Memory B cell (primary cell): ENCODE results near the gene ANO3.

Source experiments
- ATAC-seq: fragments of 150-1000 bp; cut with Tn5 transposase; 2 replicates; pipeline ENCODE4 v1.10.0; 2021; ENCODE audit warnings: low read depth, mild to moderate bottlenecking, moderate library complexity
- DNase-seq, 2 donors: peaks; one replicate each; pipeline ENCODE4 v3.0.0; 2022; ENCODE audit warnings: low spot score in 2 of 2
- H3K27ac Mint-ChIP-seq: one replicate; pipeline ENCODE4 v1.8.0; 2022; ENCODE audit warnings: mild to moderate bottlenecking, moderate library complexity, mixed read lengths
- H3K27me3 Mint-ChIP-seq: one replicate; pipeline ENCODE4 v1.8.0; 2022; ENCODE audit warnings: mixed read lengths
- H3K36me3 Mint-ChIP-seq: one replicate; pipeline ENCODE4 v1.8.0; 2022; ENCODE audit warnings: mild to moderate bottlenecking, mixed read lengths
- H3K4me1 Mint-ChIP-seq: one replicate; pipeline ENCODE4 v1.8.0; 2022; ENCODE audit warnings: mixed read lengths
- H3K4me3 Mint-ChIP-seq: one replicate; pipeline ENCODE4 v1.8.0; 2022; ENCODE audit warnings: mild to moderate bottlenecking, moderate library complexity, mixed read lengths
- H3K9me3 Mint-ChIP-seq: one replicate; pipeline ENCODE4 v1.8.0; 2022; ENCODE audit warnings: mixed read lengths

The ANO3 gene

GRCh38 chr11:26418386-26418912, 86.5 kb downstream of the ANO3 start:
- ATAC-seq (no peak), DNase-seq (no peak)
- Mint-ChIP-seq H3K36me3 (no peaks in the 10 kb centered on the region), H3K4me1 (no peaks in the 10 kb centered on the region), H3K9me3 (peaks cover 5% of the 10 kb centered on the region), H3K4me3 (no peak overlapping the region), H3K27me3 (no peaks in the 10 kb centered on the region), H3K27ac (no peak overlapping the region)

GRCh38 chr11:26420331-26420730, 88.4 kb downstream of the ANO3 start:
- ATAC-seq = no peak
- no peaks in the 10 kb centered on the region for H3K4me1 Mint-ChIP-seq
- no peaks in the 10 kb centered on the region for H3K36me3 Mint-ChIP-seq
- no peaks in the 10 kb centered on the region for H3K27me3 Mint-ChIP-seq
- H3K27ac Mint-ChIP-seq = no peak overlapping the region
- H3K4me3 Mint-ChIP-seq = no peak overlapping the region
- no peak for DNase-seq
- peaks cover 5% of the 10 kb centered on the region for H3K9me3 Mint-ChIP-seq

GRCh38 chr11:26424255-26424654, 92.3 kb downstream of the ANO3 start:
- ATAC-seq (no peak), DNase-seq (no peak)
- no peak overlapping the region for H3K4me3 Mint-ChIP-seq
- H3K27ac Mint-ChIP-seq = no peak overlapping the region
- H3K4me1 Mint-ChIP-seq = no peaks in the 10 kb centered on the region
- H3K27me3 Mint-ChIP-seq = no peaks in the 10 kb centered on the region
- no peaks in the 10 kb centered on the region for H3K36me3 Mint-ChIP-seq
- H3K9me3 Mint-ChIP-seq = peaks cover 4% of the 10 kb centered on the region

GRCh38 chr11:26439854-26440253, 107.9 kb downstream of the ANO3 start:
- Mint-ChIP-seq H3K9me3 (peaks cover 1% of the 10 kb centered on the region), H3K4me1 (no peaks in the 10 kb centered on the region), H3K4me3 (no peak overlapping the region), H3K27me3 (no peaks in the 10 kb centered on the region), H3K36me3 (no peaks in the 10 kb centered on the region), H3K27ac (no peak overlapping the region)
- ATAC-seq (no peak), DNase-seq (no peak)

GRCh38 chr11:26442131-26442530, 110.2 kb downstream of the ANO3 start:
- H3K36me3 Mint-ChIP-seq = no peaks in the 10 kb centered on the region
- DNase-seq = no peak
- H3K27ac Mint-ChIP-seq = no peak overlapping the region
- H3K4me1 Mint-ChIP-seq = no peaks in the 10 kb centered on the region
- no peaks in the 10 kb centered on the region for H3K27me3 Mint-ChIP-seq
- no peak overlapping the region for H3K4me3 Mint-ChIP-seq
- no peak for ATAC-seq
- no peaks in the 10 kb centered on the region for H3K9me3 Mint-ChIP-seq

- Mint-ChIP-seq H3K36me3 (no peaks in the 10 kb centered on the region), H3K9me3 (no peaks in the 10 kb centered on the region), H3K4me1 (no peaks in the 10 kb centered on the region), H3K27ac (no peak overlapping the region), H3K4me3 (no peak overlapping the region), H3K27me3 (no peaks in the 10 kb centered on the region)
- ATAC-seq = no peak
- DNase-seq = no peak
Measured at GRCh38 chr11:26443617-26444016, 111.7 kb downstream of the ANO3 start.

GRCh38 chr11:26457636-26458035, 125.7 kb downstream of the ANO3 start:
- Mint-ChIP-seq H3K9me3 (peaks cover 8% of the 10 kb centered on the region), H3K27me3 (no peaks in the 10 kb centered on the region), H3K36me3 (no peaks in the 10 kb centered on the region), H3K4me3 (no peak overlapping the region), H3K27ac (no peak overlapping the region), H3K4me1 (no peaks in the 10 kb centered on the region)
- ATAC-seq (no peak), DNase-seq (no peak)

GRCh38 chr11:26465274-26465673, 133.3 kb downstream of the ANO3 start:
- no peak for ATAC-seq
- H3K4me1 Mint-ChIP-seq = no peaks in the 10 kb centered on the region
- DNase-seq = no peak
- no peaks in the 10 kb centered on the region for H3K36me3 Mint-ChIP-seq
- no peak overlapping the region for H3K27ac Mint-ChIP-seq
- no peaks in the 10 kb centered on the region for H3K27me3 Mint-ChIP-seq
- peaks cover 2% of the 10 kb centered on the region for H3K9me3 Mint-ChIP-seq
- H3K4me3 Mint-ChIP-seq = no peak overlapping the region

GRCh38 chr11:26467506-26467905, 135.6 kb downstream of the ANO3 start:
- H3K4me1 Mint-ChIP-seq = no peaks in the 10 kb centered on the region
- no peaks in the 10 kb centered on the region for H3K27me3 Mint-ChIP-seq
- ATAC-seq (no peak), DNase-seq (no peak)
- H3K27ac Mint-ChIP-seq = no peak overlapping the region
- H3K9me3 Mint-ChIP-seq = no peaks in the 10 kb centered on the region
- no peak overlapping the region for H3K4me3 Mint-ChIP-seq
- no peaks in the 10 kb centered on the region for H3K36me3 Mint-ChIP-seq

- H3K4me1 Mint-ChIP-seq = no peaks in the 10 kb centered on the region
- no peak overlapping the region for H3K27ac Mint-ChIP-seq
- H3K36me3 Mint-ChIP-seq = no peaks in the 10 kb centered on the region
- ATAC-seq (no peak), DNase-seq (no peak)
- no peaks in the 10 kb centered on the region for H3K9me3 Mint-ChIP-seq
- H3K4me3 Mint-ChIP-seq = no peak overlapping the region
- H3K27me3 Mint-ChIP-seq = no peaks in the 10 kb centered on the region
Measured at GRCh38 chr11:26470992-26471391, 139.1 kb downstream of the ANO3 start.

- no peak for ATAC-seq
- Mint-ChIP-seq H3K27me3 (no peaks in the 10 kb centered on the region), H3K4me1 (no peaks in the 10 kb centered on the region), H3K4me3 (no peak overlapping the region), H3K9me3 (no peaks in the 10 kb centered on the region), H3K27ac (no peak overlapping the region), H3K36me3 (no peaks in the 10 kb centered on the region)
- no peak for DNase-seq
Measured at GRCh38 chr11:26473216-26474194, 141.6 kb downstream of the ANO3 start.

GRCh38 chr11:26474401-26474800, 142.5 kb downstream of the ANO3 start:
- no peaks in the 10 kb centered on the region for H3K9me3 Mint-ChIP-seq
- H3K4me3 Mint-ChIP-seq = no peak overlapping the region
- H3K4me1 Mint-ChIP-seq = no peaks in the 10 kb centered on the region
- H3K27me3 Mint-ChIP-seq = no peaks in the 10 kb centered on the region
- DNase-seq (no peak), ATAC-seq (no peak)
- H3K27ac Mint-ChIP-seq = no peak overlapping the region
- H3K36me3 Mint-ChIP-seq = no peaks in the 10 kb centered on the region

- no peaks in the 10 kb centered on the region for H3K36me3 Mint-ChIP-seq
- peaks cover 3% of the 10 kb centered on the region for H3K9me3 Mint-ChIP-seq
- H3K27me3 Mint-ChIP-seq = no peaks in the 10 kb centered on the region
- H3K4me3 Mint-ChIP-seq = no peak overlapping the region
- ATAC-seq (no peak), DNase-seq (no peak)
- no peaks in the 10 kb centered on the region for H3K4me1 Mint-ChIP-seq
- H3K27ac Mint-ChIP-seq = no peak overlapping the region
Measured at GRCh38 chr11:26477396-26477795, 145.5 kb downstream of the ANO3 start.

GRCh38 chr11:26478710-26479109, 146.8 kb downstream of the ANO3 start:
- H3K27ac Mint-ChIP-seq = no peak overlapping the region

GRCh38 chr11:26480041-26480440, 148.1 kb downstream of the ANO3 start:
- no peak for DNase-seq
- no peaks in the 10 kb centered on the region for H3K36me3 Mint-ChIP-seq

More at GRCh38 chr11:26478710-26479109, 146.8 kb downstream of the ANO3 start:
- Mint-ChIP-seq H3K27me3 (no peaks in the 10 kb centered on the region), H3K4me1 (no peaks in the 10 kb centered on the region), H3K4me3 (no peak overlapping the region), H3K36me3 (no peaks in the 10 kb centered on the region), H3K9me3 (peaks cover 6% of the 10 kb centered on the region)
- DNase-seq (no peak), ATAC-seq (no peak)

More at GRCh38 chr11:26480041-26480440, 148.1 kb downstream of the ANO3 start:
- Mint-ChIP-seq H3K27ac (no peak overlapping the region), H3K4me1 (no peaks in the 10 kb centered on the region), H3K9me3 (peaks cover 12% of the 10 kb centered on the region), H3K4me3 (no peak overlapping the region), H3K27me3 (no peaks in the 10 kb centered on the region)
- ATAC-seq = no peak
